Lower leg skin (tissue), 3 donors: ENCODE measurements around the gene TP53RK.

ENCODE experiments used
- CTCF ChIP-seq, 3 donors: fragments of 450-650 bp; IDR thresholded peaks; one replicate each; pipeline ENCODE4 v1.5.1; 2016; ENCODE audit warnings: antibody characterized with exemption in 3 of 3, mild to moderate bottlenecking in 3 of 3, moderate library complexity in 2 of 3
- POLR2A ChIP-seq, 2 donors: fragments of 450-650 bp; IDR thresholded peaks; one replicate each; pipeline ENCODE4 v1.6.1; 2016 to 2017; ENCODE audit warnings: antibody characterized with exemption in 2 of 2, mild to moderate bottlenecking in 1 of 2, moderate library complexity in 1 of 2

- TF ChIP-seq CTCF (IDR thresholded peaks at IDR 0.05) (no peak), POLR2A (IDR thresholded peaks at IDR 0.05) (no peak)
Observed at GRCh38 chr20:46657137-46657536, 32.1 kb downstream of the TP53RK start.
